ENCODE measurements around the gene LASP1NB.

LASP1NB gene

DNA sequence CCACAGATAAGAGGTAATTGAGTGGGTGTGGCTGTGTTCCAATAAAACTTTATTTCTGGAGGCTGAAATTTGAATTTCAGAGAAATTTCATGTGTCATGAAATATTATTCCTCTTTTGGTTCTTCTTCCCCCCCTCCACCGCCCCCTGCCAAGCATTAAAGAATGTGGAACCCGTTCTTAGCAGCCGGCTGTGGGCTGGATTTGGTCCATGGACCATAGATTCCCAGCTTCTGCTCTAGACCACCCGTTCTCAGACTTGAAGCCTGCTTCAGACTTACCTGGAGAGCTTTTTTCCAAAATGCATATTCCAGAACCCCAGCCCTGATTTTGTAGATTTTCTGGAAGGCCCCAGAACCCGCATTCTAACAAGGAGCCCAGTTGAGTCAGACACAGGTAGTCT is 15.1 kb upstream of the LASP1NB start:
- no peak for DNase-seq (ENCODE audit: low spot score)
- Histone ChIP-seq H3K4me3 (ENCODE audit: low read depth in 1 of 3, low read length in 3 of 3) (no peak overlapping the region), H3K4me1 (ENCODE audit: control insufficient read depth in 4 of 4, insufficient read depth in 4 of 4, low read length in 3 of 4) (peaks cover 13 to 42% (median 30%) of the 10 kb centered on the region in 4 donors), H3K9me3 (ENCODE audit: control insufficient read depth in 4 of 4, low read length in 3 of 4) (no peaks in the 10 kb centered on the region), H3K36me3 (ENCODE audit: control insufficient read depth in 4 of 4, insufficient read depth in 3 of 4, low read depth in 1 of 4, low read length in 3 of 4) (peaks cover 3 to 12% (median 5%) of the 10 kb centered on the region in 4 donors), H3K27me3 (ENCODE audit: control insufficient read depth in 4 of 4, insufficient read depth in 4 of 4, low read length in 3 of 4) (no peaks in the 10 kb centered on the region), H3K27ac (ENCODE audit: low read depth in 1 of 2, low read length in 2 of 2) (no peak overlapping the region), H3K9ac (ENCODE audit: low read depth in 1 of 2, low read length in 2 of 2) (no peak overlapping the region)
- TF ChIP-seq JUND (IDR thresholded peaks at IDR 0.05) = no peak
- no peak for TF ChIP-seq FOXA1 (IDR thresholded peaks at IDR 0.05)
- no peak for TF ChIP-seq RAD21 (IDR thresholded peaks at IDR 0.05)
- no peak for TF ChIP-seq YY1 (IDR thresholded peaks at IDR 0.05)
- TF ChIP-seq, protein P1, sequence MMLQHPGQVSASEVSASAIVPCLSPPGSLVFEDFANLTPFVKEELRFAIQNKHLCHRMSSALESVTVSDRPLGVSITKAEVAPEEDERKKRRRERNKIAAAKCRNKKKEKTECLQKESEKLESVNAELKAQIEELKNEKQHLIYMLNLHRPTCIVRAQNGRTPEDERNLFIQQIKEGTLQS (IDR thresholded peaks at IDR 0.05) = no peak
- TF ChIP-seq HNF4A (conservative IDR thresholded peaks at IDR 0.05) = no peak
- TF ChIP-seq TAF1 (conservative IDR thresholded peaks at IDR 0.05) = no peak
- TF ChIP-seq HNF4G (IDR thresholded peaks at IDR 0.05) = no peak
- TF ChIP-seq GABPA (IDR thresholded peaks at IDR 0.05 in 1 of 2, conservative IDR thresholded peaks at IDR 0.05 in 1 of 2) = no peak
- TF ChIP-seq NR2F2 (IDR thresholded peaks at IDR 0.05) = no peak
- TF ChIP-seq, protein P2, sequence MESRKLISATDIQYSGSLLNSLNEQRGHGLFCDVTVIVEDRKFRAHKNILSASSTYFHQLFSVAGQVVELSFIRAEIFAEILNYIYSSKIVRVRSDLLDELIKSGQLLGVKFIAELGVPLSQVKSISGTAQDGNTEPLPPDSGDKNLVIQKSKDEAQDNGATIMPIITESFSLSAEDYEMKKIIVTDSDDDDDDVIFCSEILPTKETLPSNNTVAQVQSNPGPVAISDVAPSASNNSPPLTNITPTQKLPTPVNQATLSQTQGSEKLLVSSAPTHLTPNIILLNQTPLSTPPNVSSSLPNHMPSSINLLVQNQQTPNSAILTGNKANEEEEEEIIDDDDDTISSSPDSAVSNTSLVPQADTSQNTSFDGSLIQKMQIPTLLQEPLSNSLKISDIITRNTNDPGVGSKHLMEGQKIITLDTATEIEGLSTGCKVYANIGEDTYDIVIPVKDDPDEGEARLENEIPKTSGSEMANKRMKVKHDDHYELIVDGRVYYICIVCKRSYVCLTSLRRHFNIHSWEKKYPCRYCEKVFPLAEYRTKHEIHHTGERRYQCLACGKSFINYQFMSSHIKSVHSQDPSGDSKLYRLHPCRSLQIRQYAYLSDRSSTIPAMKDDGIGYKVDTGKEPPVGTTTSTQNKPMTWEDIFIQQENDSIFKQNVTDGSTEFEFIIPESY (IDR thresholded peaks at IDR 0.05) = no peak
- no peak for TF ChIP-seq FOXA2 (IDR thresholded peaks at IDR 0.05)
- TF ChIP-seq, protein P3, sequence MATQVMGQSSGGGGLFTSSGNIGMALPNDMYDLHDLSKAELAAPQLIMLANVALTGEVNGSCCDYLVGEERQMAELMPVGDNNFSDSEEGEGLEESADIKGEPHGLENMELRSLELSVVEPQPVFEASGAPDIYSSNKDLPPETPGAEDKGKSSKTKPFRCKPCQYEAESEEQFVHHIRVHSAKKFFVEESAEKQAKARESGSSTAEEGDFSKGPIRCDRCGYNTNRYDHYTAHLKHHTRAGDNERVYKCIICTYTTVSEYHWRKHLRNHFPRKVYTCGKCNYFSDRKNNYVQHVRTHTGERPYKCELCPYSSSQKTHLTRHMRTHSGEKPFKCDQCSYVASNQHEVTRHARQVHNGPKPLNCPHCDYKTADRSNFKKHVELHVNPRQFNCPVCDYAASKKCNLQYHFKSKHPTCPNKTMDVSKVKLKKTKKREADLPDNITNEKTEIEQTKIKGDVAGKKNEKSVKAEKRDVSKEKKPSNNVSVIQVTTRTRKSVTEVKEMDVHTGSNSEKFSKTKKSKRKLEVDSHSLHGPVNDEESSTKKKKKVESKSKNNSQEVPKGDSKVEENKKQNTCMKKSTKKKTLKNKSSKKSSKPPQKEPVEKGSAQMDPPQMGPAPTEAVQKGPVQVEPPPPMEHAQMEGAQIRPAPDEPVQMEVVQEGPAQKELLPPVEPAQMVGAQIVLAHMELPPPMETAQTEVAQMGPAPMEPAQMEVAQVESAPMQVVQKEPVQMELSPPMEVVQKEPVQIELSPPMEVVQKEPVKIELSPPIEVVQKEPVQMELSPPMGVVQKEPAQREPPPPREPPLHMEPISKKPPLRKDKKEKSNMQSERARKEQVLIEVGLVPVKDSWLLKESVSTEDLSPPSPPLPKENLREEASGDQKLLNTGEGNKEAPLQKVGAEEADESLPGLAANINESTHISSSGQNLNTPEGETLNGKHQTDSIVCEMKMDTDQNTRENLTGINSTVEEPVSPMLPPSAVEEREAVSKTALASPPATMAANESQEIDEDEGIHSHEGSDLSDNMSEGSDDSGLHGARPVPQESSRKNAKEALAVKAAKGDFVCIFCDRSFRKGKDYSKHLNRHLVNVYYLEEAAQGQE (IDR thresholded peaks at IDR 0.05) = no peak
- TF ChIP-seq RXRA (IDR thresholded peaks at IDR 0.05) = no peak
- TF ChIP-seq, protein P4, sequence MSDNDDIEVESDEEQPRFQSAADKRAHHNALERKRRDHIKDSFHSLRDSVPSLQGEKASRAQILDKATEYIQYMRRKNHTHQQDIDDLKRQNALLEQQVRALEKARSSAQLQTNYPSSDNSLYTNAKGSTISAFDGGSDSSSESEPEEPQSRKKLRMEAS (IDR thresholded peaks at IDR 0.05) = no peak
- TF ChIP-seq SP1 (IDR thresholded peaks at IDR 0.05) = no peak
- no peak for TF ChIP-seq EGR1 (IDR thresholded peaks at IDR 0.05; ENCODE audit: low read depth in 2 of 2)
- TF ChIP-seq, protein P5, sequence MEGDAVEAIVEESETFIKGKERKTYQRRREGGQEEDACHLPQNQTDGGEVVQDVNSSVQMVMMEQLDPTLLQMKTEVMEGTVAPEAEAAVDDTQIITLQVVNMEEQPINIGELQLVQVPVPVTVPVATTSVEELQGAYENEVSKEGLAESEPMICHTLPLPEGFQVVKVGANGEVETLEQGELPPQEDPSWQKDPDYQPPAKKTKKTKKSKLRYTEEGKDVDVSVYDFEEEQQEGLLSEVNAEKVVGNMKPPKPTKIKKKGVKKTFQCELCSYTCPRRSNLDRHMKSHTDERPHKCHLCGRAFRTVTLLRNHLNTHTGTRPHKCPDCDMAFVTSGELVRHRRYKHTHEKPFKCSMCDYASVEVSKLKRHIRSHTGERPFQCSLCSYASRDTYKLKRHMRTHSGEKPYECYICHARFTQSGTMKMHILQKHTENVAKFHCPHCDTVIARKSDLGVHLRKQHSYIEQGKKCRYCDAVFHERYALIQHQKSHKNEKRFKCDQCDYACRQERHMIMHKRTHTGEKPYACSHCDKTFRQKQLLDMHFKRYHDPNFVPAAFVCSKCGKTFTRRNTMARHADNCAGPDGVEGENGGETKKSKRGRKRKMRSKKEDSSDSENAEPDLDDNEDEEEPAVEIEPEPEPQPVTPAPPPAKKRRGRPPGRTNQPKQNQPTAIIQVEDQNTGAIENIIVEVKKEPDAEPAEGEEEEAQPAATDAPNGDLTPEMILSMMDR (IDR thresholded peaks at IDR 0.05; ENCODE audit: low read depth, low read length, missing input control) = no peak
- 79% methylated on average over 5 of the region's 5 CpGs for WGBS
